HepG2 (cell line): ENCODE data around the gene PIF1. TPM values are rescaled to one million over a fixed set of nuclear protein-coding genes. Genes with fewer than 3 reads are reported as not detected.
A peak's percentile ranks its signal among the peaks of the same experiment; 100 is the strongest.

Source experiments
- ASH2L ChIP-seq: fragments of 300-600, 200-600 bp; sonication (generic); IDR thresholded peaks from 2 replicates; pipeline ENCODE4 v1.7.0; 2017; ENCODE audit warnings: low read depth, mild to moderate bottlenecking, moderate library complexity, mixed read lengths, low read length; ENCODE audit not compliant: insufficient read length
- CBX2 ChIP-seq, 2 experiments: fragments of 200-600 bp in 1 of 2; sonication (generic); formaldehyde crosslinking in 1 of 2; IDR thresholded peaks; 2 replicates each; pipeline versions ENCODE4 v1.7.0 to v1.8.1; 2018 to 2022; ENCODE audit warnings: low read depth in 2 of 2, low read length in 1 of 2, mild to moderate bottlenecking in 1 of 2, missing genetic modification reagents in 1 of 2
- CHD4 ChIP-seq: fragments of 200-600 bp; sonication (generic); IDR thresholded peaks from 2 replicates; pipeline ENCODE4 v1.7.0; 2017; ENCODE audit warnings: mild to moderate bottlenecking, low read length, borderline replicate concordance
- GRHL1 ChIP-seq: sonication (generic); formaldehyde crosslinking; conservative IDR thresholded peaks from 2 replicates; pipeline ENCODE4 v1.8.0; 2022; ENCODE audit warnings: missing genetic modification reagents
- HMG20B ChIP-seq: conservative IDR thresholded peaks from 2 replicates; pipeline ENCODE4 v1.6.1; 2016; ENCODE audit warnings: missing genetic modification reagents, missing compliant biosample characterization
- JUNB ChIP-seq: sonication (generic); formaldehyde crosslinking; IDR thresholded peaks from 2 replicates; pipeline ENCODE4 v1.8.0; 2022; ENCODE audit warnings: missing genetic modification reagents, mild to moderate bottlenecking, borderline replicate concordance
- LRRFIP1 ChIP-seq: sonication (generic); formaldehyde crosslinking; conservative IDR thresholded peaks from 2 replicates; pipeline ENCODE4 v1.4.0; 2020; ENCODE audit warnings: missing genetic modification reagents
- NFE2L1 ChIP-seq: sonication (generic); formaldehyde crosslinking; IDR thresholded peaks from 2 replicates; pipeline ENCODE4 v1.4.0; 2020; ENCODE audit warnings: missing genetic modification reagents, mild to moderate bottlenecking, borderline replicate concordance
- PBX2 ChIP-seq: IDR thresholded peaks from 2 replicates; pipeline ENCODE4 v1.6.1; 2016; ENCODE audit warnings: control low read depth
- SMAD9 ChIP-seq: sonication (generic); formaldehyde crosslinking; IDR thresholded peaks from 2 replicates; pipeline ENCODE4 v1.5.1; 2020; ENCODE audit warnings: mild to moderate bottlenecking, missing genetic modification reagents
- SNAPC5 ChIP-seq: sonication (generic); formaldehyde crosslinking; IDR thresholded peaks from 2 replicates; pipeline ENCODE4 v1.8.1; 2023; ENCODE audit warnings: mild to moderate bottlenecking, missing genetic modification reagents, borderline replicate concordance
- TAF1 ChIP-seq: sonication (generic); formaldehyde crosslinking; IDR thresholded peaks from 2 replicates; pipeline ENCODE4 v1.4.0; 2020; ENCODE audit warnings: missing genetic modification reagents
- ZFP82 ChIP-seq: sonication (generic); formaldehyde crosslinking; IDR thresholded peaks from 2 replicates; pipeline ENCODE4 v1.5.1; 2020; ENCODE audit warnings: mild to moderate bottlenecking, missing genetic modification reagents, borderline replicate concordance
- ZKSCAN5 ChIP-seq: sonication (generic); formaldehyde crosslinking; IDR thresholded peaks from 2 replicates; pipeline ENCODE4 v1.5.1; 2020; ENCODE audit warnings: mild to moderate bottlenecking, missing genetic modification reagents
- ZNF136 ChIP-seq: sonication (generic); formaldehyde crosslinking; IDR thresholded peaks from 2 replicates; pipeline ENCODE4 v1.8.1; 2022; ENCODE audit warnings: low read depth, mild to moderate bottlenecking, moderate library complexity, missing genetic modification reagents
- ZNF275 ChIP-seq: sonication (generic); formaldehyde crosslinking; IDR thresholded peaks from 2 replicates; pipeline ENCODE4 v1.8.0; 2022; ENCODE audit warnings: missing genetic modification reagents, mild to moderate bottlenecking, inconsistent platforms, borderline replicate concordance
- ZNF678 ChIP-seq: sonication (generic); formaldehyde crosslinking; IDR thresholded peaks from 2 replicates; pipeline ENCODE4 v1.4.0; 2020; ENCODE audit warnings: mild to moderate bottlenecking, missing genetic modification reagents
- ZNF7 ChIP-seq: IDR thresholded peaks from 2 replicates; pipeline ENCODE4 v1.6.1; 2016; ENCODE audit warnings: missing biosample characterization, missing genetic modification reagents
- ZNF740 ChIP-seq: sonication (generic); formaldehyde crosslinking; IDR thresholded peaks from 2 replicates; pipeline ENCODE4 v1.4.0; 2020; ENCODE audit warnings: missing genetic modification reagents
- ZNF780A ChIP-seq: sonication (generic); formaldehyde crosslinking; IDR thresholded peaks from 2 replicates; pipeline ENCODE4 v1.8.0; 2022; ENCODE audit warnings: mild to moderate bottlenecking, missing genetic modification reagents, moderate library complexity
- ZNF883 ChIP-seq: sonication (generic); formaldehyde crosslinking; IDR thresholded peaks from 2 replicates; pipeline ENCODE4 v1.5.1; 2020; ENCODE audit warnings: mild to moderate bottlenecking, missing genetic modification reagents; ENCODE audit errors: not compliant biosample characterization
- polyA plus RNA-seq, 8 experiments: library from polyadenylated mRNA; depleted of rRNA in 3 of 8; stranded (reverse) in 7 of 8; unstranded in 1 of 8; fragments of >200 nt; fragmentation: Illumina TruSeq in 4 of 8; extraction: Trizol in 4 of 8; gene quantifications; 2 replicates each; pipeline versions ENCODE4 v1.2.1 to v1.2.3, GENCODE V29; 2011 to 2016; ENCODE audit warnings: low read depth in 4 of 8, missing spikeins in 1 of 8, mixed read lengths in 1 of 8; ENCODE audit not compliant: insufficient read depth in 1 of 8
- total RNA-seq, 5 experiments: library from RNA; depleted of rRNA; stranded (reverse); fragments of >200 nt; fragmentation: Illumina TruSeq; extraction: Trizol; gene quantifications; 2 replicates each; pipeline ENCODE4 v1.2.3, GENCODE V29; 2016; ENCODE audit warnings: low read depth in 1 of 5

Gene PIF1
- total and polyA plus RNA-seq, 2 of the 13 experiments (the other 11 are each of a cell fraction or from before 2014, with no cell fraction given) = 18.5 to 19.7 TPM

GRCh38 chr15:64825431-64826294, at the start of gene PIF1 (continued):
- TF ChIP-seq TAF1 (peak; percentile 65; the same call in 1 of the 2 replicates), CBX2 (IDR thresholded peaks at IDR 0.05; ENCODE audit: low read depth, low read length) (no peak), CBX2 (CRISPR knock-in tag; IDR thresholded peaks at IDR 0.05; ENCODE audit: low read depth) (no peak), ASH2L (peak; percentile 83), SNAPC5 (no peak), ZFP82 (CRISPR knock-in tag) (peak; percentile 81; the same call in 1 of the 2 replicates), CHD4 (no peak), ZNF883 (CRISPR knock-in tag) (peak; percentile 61), LRRFIP1 (CRISPR knock-in tag) (no peak), ZKSCAN5 (no peak), ZNF678 (CRISPR knock-in tag) (no peak), ZNF136 (CRISPR knock-in tag) (peak; percentile 33; the same call in 1 of the 2 replicates), NFE2L1 (CRISPR knock-in tag) (no peak), ZNF740 (CRISPR knock-in tag) (no peak), ZNF275 (no peak), ZNF780A (CRISPR knock-in tag) (no peak), PBX2 (CRISPR knock-in tag) (no peak), SMAD9 (CRISPR knock-in tag) (no peak), GRHL1 (no peak), JUNB (CRISPR knock-in tag) (no peak), ZNF7 (CRISPR knock-in tag) (no peak), HMG20B (CRISPR knock-in tag) (0 out of 2 replicates have a peak, but pooled peaks have one; percentile 26)
